H1 (cell line): Measurements from ENCODE around the gene TATDN2. TPM values are rescaled to one million over a fixed set of nuclear protein-coding genes. Genes with fewer than 3 reads are reported as not detected.

Experiments used
- CTCF ChIA-PET: fragments of 300-600 bp; sonication (Branson Sonifier 250); formaldehyde crosslinking; loops from one replicate; lab custom pipeline; 2021; ENCODE audit not compliant: partially characterized antibody; lab: Charles Lee
- POLR2A ChIA-PET: fragments of 300-600 bp; sonication (Branson Sonifier 250); formaldehyde crosslinking; loops from one replicate; lab custom pipeline; 2021; ENCODE audit warnings: inconsistent platforms; ENCODE audit not compliant: partially characterized antibody; lab: Charles Lee
- DNase-seq, 2 experiments: peaks; one replicate each; pipeline versions ENCODE4 v3.0.0 to v3.0.0-alpha.2; 2010 to 2022; ENCODE audit warnings: low spot score in 2 of 2, low read depth in 1 of 2, mixed read lengths in 1 of 2
- FAIRE-seq: peaks from 2 replicates; lab custom pipeline; 2011; peaks lifted over from hg19 to GRCh38; lab: Jason Lieb, UNC
- H2AFZ ChIP-seq: 2 replicates; pipeline ENCODE4 v1.8.1; 2012; ENCODE audit warnings: low read length, inconsistent platforms
- H2AK5ac ChIP-seq: 2 replicates; pipeline ENCODE4 v1.6.1; 2013; ENCODE audit warnings: low read depth, low read length
- H2BK120ac ChIP-seq: replicated peaks from 2 replicates; pipeline ENCODE3; 2013; ENCODE audit warnings: low read depth, low read length, inconsistent platforms
- H2BK12ac ChIP-seq: 2 replicates; pipeline ENCODE4 v1.6.1; 2013; ENCODE audit warnings: low read depth, low read length
- H2BK15ac ChIP-seq: 2 replicates; pipeline ENCODE4 v1.6.1; 2013; ENCODE audit warnings: low read length
- H2BK20ac ChIP-seq: 2 replicates; pipeline ENCODE4 v1.6.1; 2013; ENCODE audit warnings: low read length
- H2BK5ac ChIP-seq: 2 replicates; pipeline ENCODE4 v1.6.1; 2013; ENCODE audit warnings: low read depth, low read length
- H3K14ac ChIP-seq: 2 replicates; pipeline ENCODE4 v1.6.1; 2013; ENCODE audit warnings: inconsistent platforms; ENCODE audit not compliant: insufficient read length
- H3K18ac ChIP-seq: 2 replicates; pipeline ENCODE4 v1.6.1; 2013; ENCODE audit warnings: low read length; ENCODE audit errors: extremely low read depth
- H3K23ac ChIP-seq: 2 replicates; pipeline ENCODE4 v1.6.1; 2013; ENCODE audit warnings: inconsistent platforms; ENCODE audit not compliant: insufficient read length
- H3K23me2 ChIP-seq: 2 replicates; pipeline ENCODE4 v1.6.1; 2013; ENCODE audit warnings: low read depth, low read length
- H3K27ac ChIP-seq: 2 replicates; pipeline ENCODE4 v1.6.1; 2011; ENCODE audit warnings: low read depth, low read length, inconsistent platforms
- H3K27me3 ChIP-seq, 4 experiments: replicated peaks in 1 of 4; 1 replicate in 1 of 4; 2 replicates in 3 of 4; pipeline versions ENCODE4 v1.6.1 to v1.8.1; 2011 to 2013; ENCODE audit warnings: low read length in 3 of 4, mild to moderate bottlenecking in 3 of 4, inconsistent platforms in 2 of 4, mixed read lengths in 2 of 4, moderate library complexity in 1 of 4; ENCODE audit not compliant: control insufficient read depth in 3 of 4, insufficient read depth in 3 of 4; ENCODE audit errors: extremely low read depth in 1 of 4
- H3K36me3 ChIP-seq, 4 experiments: 2 replicates each; pipeline versions ENCODE4 v1.6.1 to v1.8.1; 2011 to 2013; ENCODE audit warnings: mild to moderate bottlenecking in 4 of 4, low read length in 3 of 4, moderate library complexity in 2 of 4, control low read depth in 1 of 4, inconsistent platforms in 1 of 4; ENCODE audit not compliant: insufficient read depth in 4 of 4, control insufficient read depth in 2 of 4
- H3K4ac ChIP-seq: replicated peaks from 2 replicates; pipeline ENCODE3; 2013; ENCODE audit warnings: low read length, low read depth, mixed read lengths, inconsistent platforms; ENCODE audit not compliant: insufficient read length
- H3K4me1 ChIP-seq, 4 experiments: replicated peaks in 1 of 4; 1 replicate in 1 of 4; 2 replicates in 3 of 4; pipeline versions ENCODE4 v1.6.1 to v1.8.1; 2011 to 2013; ENCODE audit warnings: low read length in 3 of 4, inconsistent platforms in 2 of 4, mixed read lengths in 1 of 4; ENCODE audit not compliant: insufficient read depth in 4 of 4, control insufficient read depth in 3 of 4
- H3K4me2 ChIP-seq, 2 experiments: 2 replicates each; pipeline versions ENCODE4 v1.6.1 to v1.8.1; 2011 to 2013; ENCODE audit warnings: low read depth in 2 of 2, low read length in 2 of 2, control low read depth in 1 of 2, inconsistent platforms in 1 of 2, mild to moderate bottlenecking in 1 of 2; ENCODE audit not compliant: insufficient read depth in 1 of 2
- H3K4me3 ChIP-seq, 4 experiments: fragments of 200-600, 300-600 bp in 1 of 4; sonication (generic), shearing (Covaris generic), sonication (Bioruptor Twin) in 1 of 4; 2 replicates each; pipeline versions ENCODE4 v1.5.1 to v1.8.1; 2011 to 2016; ENCODE audit warnings: low read length in 4 of 4, low read depth in 3 of 4, control low read depth in 2 of 4, inconsistent platforms in 2 of 4, mild to moderate bottlenecking in 2 of 4, mixed read lengths in 1 of 4, moderate library complexity in 1 of 4; ENCODE audit not compliant: insufficient read depth in 2 of 4; ENCODE audit errors: extremely low read depth in 1 of 4
- H3K56ac ChIP-seq: replicated peaks from 2 replicates; pipeline ENCODE3; 2013; ENCODE audit warnings: low read depth, mild to moderate bottlenecking, mixed read lengths, low read length, inconsistent platforms; ENCODE audit not compliant: insufficient read length
- H3K79me1 ChIP-seq: 2 replicates; pipeline ENCODE4 v1.6.1; 2013; ENCODE audit warnings: low read depth, low read length, control low read depth
- H3K79me2 ChIP-seq, 2 experiments: 2 replicates each; pipeline versions ENCODE4 v1.6.1 to v1.8.1; 2012 to 2013; ENCODE audit warnings: low read length in 2 of 2, mild to moderate bottlenecking in 2 of 2, inconsistent platforms in 1 of 2; ENCODE audit not compliant: insufficient read depth in 2 of 2, control insufficient read depth in 1 of 2
- H3K9ac ChIP-seq, 4 experiments: replicated peaks in 1 of 4; 1 replicate in 1 of 4; 2 replicates in 3 of 4; pipeline versions ENCODE4 v1.6.1 to v1.8.1; 2011 to 2013; ENCODE audit warnings: low read depth in 3 of 4, low read length in 3 of 4, control low read depth in 2 of 4, mild to moderate bottlenecking in 2 of 4, moderate library complexity in 2 of 4, inconsistent platforms in 1 of 4; ENCODE audit errors: extremely low read depth in 1 of 4
- H3K9me3 ChIP-seq, 2 experiments: 2 replicates each; pipeline versions ENCODE4 v1.6.1 to v1.8.1; 2012 to 2013; ENCODE audit warnings: mild to moderate bottlenecking in 2 of 2, moderate library complexity in 2 of 2, control low read depth in 1 of 2, inconsistent platforms in 1 of 2, low read depth in 1 of 2, low read length in 1 of 2, mixed read lengths in 1 of 2; ENCODE audit not compliant: insufficient read depth in 2 of 2
- H4K20me1 ChIP-seq, 2 experiments: replicated peaks in 1 of 2; 2 replicates each; pipeline versions ENCODE3 to v1.8.1; 2011 to 2013; ENCODE audit warnings: inconsistent platforms in 2 of 2, low read length in 2 of 2, mild to moderate bottlenecking in 1 of 2; ENCODE audit not compliant: insufficient read depth in 2 of 2, control insufficient read depth in 1 of 2
- H4K5ac ChIP-seq: 2 replicates; pipeline ENCODE4 v1.6.1; 2013; ENCODE audit warnings: low read length, low read depth, mixed read lengths, inconsistent platforms; ENCODE audit not compliant: insufficient read length
- H4K8ac ChIP-seq: 2 replicates; pipeline ENCODE4 v1.8.0; 2013; ENCODE audit warnings: mild to moderate bottlenecking, moderate library complexity, low read length, inconsistent platforms; ENCODE audit not compliant: insufficient read depth; ENCODE audit errors: extremely low read depth
- H4K91ac ChIP-seq: replicated peaks from 2 replicates; pipeline ENCODE3; 2013; ENCODE audit warnings: low read length, mixed read lengths, inconsistent platforms; ENCODE audit not compliant: insufficient read length
- ASH2L ChIP-seq: fragments of 200-600, 300-600 bp; sonication (generic); IDR thresholded peaks from one replicate; pipeline ENCODE4 v1.7.1; 2017; ENCODE audit warnings: low read length
- ATF2 ChIP-seq: IDR thresholded peaks from 2 replicates; pipeline ENCODE4 v1.6.1; 2012; ENCODE audit warnings: low read length, inconsistent platforms
- PHF8 ChIP-seq: fragments of 200-600 bp; sonication (generic); conservative IDR thresholded peaks from 2 replicates; pipeline ENCODE4 v1.7.1; 2012; ENCODE audit warnings: low read depth, mild to moderate bottlenecking, inconsistent platforms, low read length, moderate library complexity
- SP4 ChIP-seq: IDR thresholded peaks from 2 replicates; pipeline ENCODE4 v1.6.1; 2012; ENCODE audit warnings: low read length, inconsistent platforms
- WGBS, 2 experiments: shearing (Covaris generic) in 1 of 2; methylation state at CpG; one replicate each; pipeline versions ENCODE4 v1.1.6 to v1.1.7; 2013 to 2015; ENCODE audit warnings: low lambda C conversion rate in 2 of 2, mixed read lengths in 2 of 2, inconsistent platforms in 1 of 2, low coverage in 1 of 2, missing lambda C conversion rate in 1 of 2; ENCODE audit not compliant: insufficient replicate concordance in 2 of 2, insufficient coverage in 1 of 2, insufficient read length in 1 of 2; ENCODE audit errors: extremely low coverage in 1 of 2, missing lambda C conversion rate in 1 of 2; 5-methylcytosine and 5-hydroxymethylcytosine counted together
- polyA plus RNA-seq, 7 experiments: library from polyadenylated mRNA; depleted of rRNA in 3 of 7; stranded (reverse) in 5 of 7; unstranded in 2 of 7; fragments of >200 nt in 5 of 7; fragments of 200-250 nt in 2 of 7; gene quantifications; 1 replicate in 5 of 7; 2 replicates in 1 of 7; 4 replicates in 1 of 7; pipeline versions ENCODE4 v1.2.1 to v1.2.3, GENCODE V29; 2011 to 2013; ENCODE audit warnings: missing spikeins in 2 of 7, mixed read lengths in 2 of 7
- total RNA-seq: library from RNA; stranded (reverse); fragmentation: NEBNext Ultra II Directional; extraction: Animal tissue kit (Norgen Biotek cat#: 25700); gene quantifications from 2 replicates; pipeline ENCODE4 v1.2.1, GENCODE V29; 2021

The TATDN2 gene
- total and polyA plus RNA-seq, 2 of the 8 experiments (the other 6 are each of a cell fraction or from before 2014, with no cell fraction given): 12.1 to 34.8 TPM

GRCh38 chr3:10247679-10248183 is 528 bp upstream of the TATDN2 start:
- Histone ChIP-seq H3K56ac (no peak overlapping the region), H3K4me2 (peak overlapping the region; percentile 42 to 99), H4K20me1 (no peaks in the 10 kb centered on the region), H3K79me1 (peaks cover 11% of the 10 kb centered on the region), H2BK20ac (no peak overlapping the region), H3K23me2 (peaks cover 12% of the 10 kb centered on the region; the same call in 1 of the 2 replicates), H2AFZ (no peak overlapping the region), H4K5ac (no peak overlapping the region), H4K91ac (no peak overlapping the region), H3K79me2 (peaks cover 0 to 26% of the 10 kb centered on the region in 2 experiments; a peak in 2 of 4 replicates), H2BK12ac (no peak overlapping the region), H3K9ac (no peak overlapping the region), H4K8ac (no peak overlapping the region), H3K14ac (no peak overlapping the region), H3K36me3 (peaks cover 0 to 3% (median 2%) of the 10 kb centered on the region in 4 experiments; a peak in 2 of 8 replicates), H3K18ac (no peak overlapping the region; the same call in none of the 2 replicates), H3K4ac (no peak overlapping the region), H3K9me3 (no peaks in the 10 kb centered on the region), H2BK120ac (no peak overlapping the region), H3K27ac (no peak overlapping the region), H3K4me1 (peaks cover 0 to 11% (median 7%) of the 10 kb centered on the region in 4 experiments; a peak in 6 of 7 replicates), H2AK5ac (no peak overlapping the region), H3K23ac (no peak overlapping the region), H3K4me3 (peak overlapping the region in 3 of 4 experiments; percentile 4 to 89 (median 6); a peak in 5 of 8 replicates), H3K27me3 (no peaks in the 10 kb centered on the region), H2BK5ac (no peak overlapping the region), H2BK15ac (no peak overlapping the region)
- WGBS, 2 experiments: 65% methylated on average over 14 of the region's 14 CpGs; no CpG with 5 or more reads in 1 of the 2 experiments
- DNase-seq: no peak
- CTCF ChIA-PET: interaction anchor here (0.6 to 1.3 kb wide), 4 partner anchors 9 to 151 kb away, joined by 3 to 5 read pairs (median 4); no protein-coding TSS in a partner anchor
- no peak for FAIRE-seq
- POLR2A ChIA-PET: interaction anchor here (0.7 to 4.7 kb wide), 16 partner anchors 8 to 109 kb away, joined by 3 to 26 read pairs (median 4); partner anchors contain the start of gene IRAK2
- no peak for TF ChIP-seq PHF8
- TF ChIP-seq ASH2L: peak; percentile 65
- no peak for TF ChIP-seq SP4
- 0 out of 2 replicates have a peak, but pooled peaks have one; percentile 35 for TF ChIP-seq ATF2
